GM18499 (cell line): ENCODE measurements around the gene CCSER1.
A peak's percentile ranks its signal among the peaks of the same experiment; 100 is the strongest.

Experiments used
- ATAC-seq: cut with Tn5 transposase; IDR thresholded peaks from one replicate; pipeline ENCODE4 v1.9.1; 2021; ENCODE audit warnings: moderate number of reproducible peaks; ENCODE audit not compliant: insufficient read depth, unreplicated experiment

Gene CCSER1

DNA sequence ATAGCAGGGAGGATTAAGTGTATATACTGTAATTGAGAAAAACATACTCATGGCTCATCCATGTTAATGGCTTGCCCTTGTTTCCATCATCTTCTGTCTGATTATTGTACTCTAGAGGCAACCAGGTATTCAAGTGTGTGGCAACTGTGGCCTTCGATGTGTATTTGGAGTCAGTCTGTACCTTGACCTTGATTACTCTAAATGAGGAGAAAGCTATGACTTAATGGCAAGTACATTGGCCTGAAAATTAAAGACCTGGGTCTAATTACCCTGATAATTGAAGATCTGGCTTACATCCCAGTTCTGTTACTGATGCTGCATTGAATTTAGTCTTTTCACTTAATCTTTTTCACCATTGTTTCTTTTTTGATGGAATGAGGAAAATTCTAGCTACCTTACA lies 409.2 kb downstream of the CCSER1 start:
- ATAC-seq, result no peak

DNA sequence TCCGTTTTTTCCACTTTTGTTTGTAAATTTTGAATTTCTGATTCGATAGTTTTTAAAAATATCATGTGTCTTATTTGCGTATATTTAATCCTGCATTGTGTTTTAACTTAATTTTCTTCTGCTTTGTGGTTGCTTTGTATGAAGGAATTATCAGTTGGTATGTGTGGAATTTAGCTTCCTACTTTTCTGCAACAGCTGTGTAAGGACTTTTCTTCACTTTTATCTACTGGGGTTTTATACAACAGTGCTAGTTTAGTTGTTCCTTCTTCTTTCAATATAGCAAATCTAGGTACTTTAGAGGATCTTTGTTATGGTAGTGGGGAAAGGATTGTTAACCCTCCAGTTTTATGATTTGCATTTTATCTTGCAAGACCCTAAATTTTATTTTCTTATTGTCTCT lies 410.3 kb downstream of the CCSER1 start:
- no peak for ATAC-seq

DNA sequence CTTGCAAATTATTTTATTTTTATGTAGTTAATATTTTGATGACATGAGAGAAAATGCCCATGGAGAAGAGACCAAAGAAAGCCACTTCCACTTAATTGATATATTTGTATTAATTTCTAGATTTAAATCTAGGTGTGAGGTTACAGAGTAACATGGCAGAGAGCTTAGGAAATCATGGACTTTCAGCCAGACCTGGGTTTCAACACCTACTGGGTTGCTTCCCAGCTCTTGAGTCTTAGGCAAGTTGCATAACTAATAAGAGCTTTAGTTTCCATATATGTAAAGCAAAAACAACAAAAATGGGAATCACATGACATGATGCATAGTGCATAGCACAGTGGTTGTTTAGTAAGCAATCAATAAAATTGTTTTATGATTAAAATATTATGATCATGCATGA lies 413.3 kb downstream of the CCSER1 start:
- ATAC-seq, result no peak

DNA sequence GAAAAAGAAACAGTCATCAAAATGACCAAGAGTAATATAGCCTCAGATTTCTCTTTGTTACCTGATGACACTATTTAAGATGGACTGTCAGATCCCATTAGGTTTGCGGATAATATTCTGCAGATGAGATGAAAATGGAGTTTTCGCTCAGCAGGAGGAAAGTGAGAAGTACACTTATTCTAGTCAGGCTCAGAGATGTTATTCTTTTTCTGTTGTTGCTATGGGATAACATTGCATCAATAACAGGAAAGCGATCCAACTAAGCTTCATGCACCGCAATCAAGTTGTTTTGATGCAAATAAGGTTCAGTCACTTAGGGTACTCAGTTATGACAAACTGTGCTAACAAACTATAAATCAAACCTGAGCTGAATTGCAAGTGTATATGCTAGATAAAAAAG lies 415.0 kb downstream of the CCSER1 start:
- no peak for ATAC-seq

DNA sequence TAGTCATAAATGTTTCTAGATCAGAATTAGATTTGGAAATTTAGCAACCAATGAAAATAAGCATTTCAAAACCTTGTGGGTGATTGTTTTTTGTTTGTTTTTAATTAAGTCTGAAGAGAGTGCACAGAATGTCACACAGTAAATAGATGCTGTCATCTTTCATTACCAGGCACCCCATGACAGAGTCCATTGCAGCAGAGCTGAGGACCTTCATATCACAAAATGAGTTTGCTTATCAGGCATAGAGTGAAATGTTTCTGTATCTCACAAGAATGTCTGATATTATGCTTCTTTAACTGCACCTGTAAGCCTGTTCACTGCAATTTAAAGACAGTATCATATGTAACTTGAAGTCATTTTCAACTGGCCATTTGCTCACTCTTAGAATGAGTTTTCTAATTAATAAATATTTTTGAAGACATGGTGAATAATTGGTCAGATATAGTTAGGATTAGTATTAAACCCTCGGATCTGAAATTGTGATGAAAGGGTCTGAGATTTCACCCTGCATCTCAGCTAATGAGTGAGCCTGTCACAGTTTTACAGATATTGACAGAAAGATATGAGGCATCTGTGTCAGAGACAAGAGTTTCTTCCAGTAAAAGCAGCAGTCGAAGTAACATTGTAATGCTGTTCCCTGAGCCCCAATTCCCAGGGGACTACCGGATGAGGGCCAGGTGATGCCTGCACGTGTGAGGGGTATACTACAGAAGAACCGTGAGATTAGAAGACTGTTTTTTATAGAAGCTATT lies 416.4 kb downstream of the CCSER1 start:
- no peak for ATAC-seq

DNA sequence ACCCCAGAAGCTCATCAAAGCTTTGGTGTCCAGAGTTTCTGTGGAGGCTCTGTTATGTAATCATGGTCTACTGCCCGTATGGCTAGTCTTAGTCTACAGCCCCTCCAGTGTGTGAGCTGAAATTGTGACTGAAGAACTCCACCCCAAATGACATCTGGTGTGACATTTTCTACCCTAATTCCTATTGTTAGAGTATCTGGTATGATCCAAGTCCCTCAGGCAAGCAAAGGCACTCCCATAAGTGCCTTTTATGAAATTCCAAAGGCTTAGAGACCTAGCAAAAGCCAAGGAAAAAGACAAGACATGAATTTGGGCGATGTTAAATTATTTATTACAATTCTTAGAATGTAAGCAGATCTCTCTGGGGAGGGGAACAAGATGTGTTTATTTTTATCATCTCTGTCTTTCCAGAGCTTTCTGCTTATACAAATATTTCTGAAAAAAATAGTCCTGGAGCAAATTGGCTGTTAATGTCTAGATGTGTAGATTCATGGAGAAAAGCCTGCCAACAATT lies 417.4 kb downstream of the CCSER1 start:
- ATAC-seq, result no peak

DNA sequence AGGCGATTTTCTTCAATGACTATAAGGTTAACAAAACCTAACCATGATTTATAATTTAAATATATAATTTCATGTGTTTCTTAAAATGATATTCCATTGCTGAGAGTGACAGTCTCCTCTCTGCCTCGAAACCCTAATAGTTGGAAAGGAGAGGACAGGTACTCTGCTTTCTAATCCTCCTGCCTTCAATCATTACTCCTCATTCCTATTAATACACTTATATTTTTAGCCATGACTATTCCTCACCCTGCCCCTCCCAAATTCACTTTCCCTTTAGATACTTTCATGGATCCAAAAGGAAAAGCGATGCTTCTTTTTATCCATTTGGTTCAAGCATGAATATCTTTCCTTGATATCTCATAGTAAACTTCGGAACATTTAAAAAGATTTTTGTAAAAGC lies 418.2 kb downstream of the CCSER1 start:
- ATAC-seq, result no peak

DNA sequence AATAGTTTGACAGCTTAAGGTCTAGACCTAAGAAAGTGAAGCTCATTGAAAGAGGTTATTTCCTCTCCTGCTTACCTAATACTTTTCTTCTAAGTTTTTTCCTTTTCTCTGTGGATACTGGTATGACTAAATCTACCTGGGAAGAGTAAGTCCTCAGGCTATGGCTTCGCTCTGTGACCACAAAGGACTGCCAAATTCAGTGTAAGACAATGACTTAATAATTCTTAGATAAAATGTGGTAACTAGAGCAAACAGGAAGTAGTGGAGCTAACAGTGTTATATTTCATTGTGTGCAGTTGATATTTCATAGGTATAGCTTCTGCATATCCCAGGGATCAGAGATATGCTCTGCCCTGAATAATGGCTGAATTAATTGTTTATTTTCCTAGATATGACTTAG lies 418.9 kb downstream of the CCSER1 start:
- peak; percentile 56 for ATAC-seq

DNA sequence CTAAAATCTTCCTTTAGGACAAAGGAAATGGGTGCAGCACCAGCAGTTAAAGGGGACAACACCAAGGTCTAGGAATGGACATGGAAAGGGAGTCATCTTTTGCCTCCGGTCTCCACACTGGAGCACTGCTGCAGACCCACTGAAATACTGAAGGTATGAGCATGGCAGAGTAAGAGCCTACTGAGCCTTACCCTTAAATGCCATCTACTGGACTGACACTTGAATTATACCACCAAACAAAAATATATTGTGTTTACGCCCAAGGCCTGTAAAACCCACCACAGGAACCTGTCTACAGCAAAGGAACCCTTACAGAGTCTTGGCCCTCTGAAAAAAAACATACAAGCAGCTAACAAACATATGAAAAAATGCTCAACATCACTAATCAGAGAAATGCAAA lies 443.4 kb downstream of the CCSER1 start:
- ATAC-seq, result no peak

DNA sequence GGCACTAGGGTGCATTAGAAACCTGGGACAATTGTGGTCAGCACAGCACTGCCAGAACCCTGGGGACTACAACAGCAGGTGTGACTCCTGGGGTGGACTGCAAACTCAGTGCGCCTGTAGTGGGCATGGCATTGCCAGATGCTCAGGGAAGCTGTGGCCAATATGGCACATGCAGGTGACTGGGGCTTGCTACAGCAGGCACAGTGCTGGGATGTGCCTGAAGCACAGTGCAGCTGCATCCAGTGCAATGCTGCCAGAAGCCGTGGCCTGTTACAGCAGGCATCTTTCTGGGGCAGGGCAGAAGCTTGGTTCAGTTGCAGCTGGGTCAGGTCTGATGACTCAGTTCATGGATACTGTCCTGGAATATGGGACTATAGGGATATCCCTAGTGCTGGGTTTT lies 445.8 kb downstream of the CCSER1 start:
- ATAC-seq, result no peak

DNA sequence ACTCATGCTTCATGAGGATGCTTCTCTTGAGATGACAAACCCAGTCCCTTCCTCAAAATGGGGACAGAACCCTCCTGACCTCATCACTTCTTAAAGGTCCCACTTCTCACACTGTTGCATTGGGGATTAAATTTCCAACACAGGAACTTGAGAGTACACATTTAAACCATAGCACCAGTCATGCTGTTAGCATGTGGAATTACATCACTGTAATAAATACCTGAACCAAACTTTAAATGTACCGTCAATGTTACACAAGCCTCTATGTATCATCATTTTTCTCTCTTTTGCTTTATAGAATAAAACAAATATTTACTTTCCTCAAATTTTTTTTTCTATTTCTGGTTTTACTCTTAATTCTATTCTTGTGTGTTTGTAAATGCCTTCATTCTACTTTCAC lies 448.2 kb downstream of the CCSER1 start:
- ATAC-seq, result no peak

DNA sequence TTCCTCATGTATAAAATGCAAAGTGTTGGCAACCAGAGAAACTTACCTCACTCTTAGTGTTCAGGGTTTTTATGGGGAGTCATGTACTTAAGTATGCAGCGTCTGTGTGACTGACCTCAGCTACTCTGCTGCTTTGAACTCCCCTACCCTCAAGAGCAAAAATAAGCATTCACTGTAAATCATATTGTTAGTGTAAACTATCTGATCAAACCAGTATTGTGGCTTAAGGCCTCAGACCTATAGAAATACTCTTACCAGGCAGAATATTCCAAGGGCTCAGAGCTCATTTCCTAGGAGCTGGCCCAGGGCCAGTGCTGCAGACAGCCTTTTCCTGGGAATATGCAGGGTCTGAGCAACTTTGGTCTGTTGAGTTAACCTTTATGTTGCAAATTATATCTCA lies 453.1 kb downstream of the CCSER1 start:
- no peak for ATAC-seq

DNA sequence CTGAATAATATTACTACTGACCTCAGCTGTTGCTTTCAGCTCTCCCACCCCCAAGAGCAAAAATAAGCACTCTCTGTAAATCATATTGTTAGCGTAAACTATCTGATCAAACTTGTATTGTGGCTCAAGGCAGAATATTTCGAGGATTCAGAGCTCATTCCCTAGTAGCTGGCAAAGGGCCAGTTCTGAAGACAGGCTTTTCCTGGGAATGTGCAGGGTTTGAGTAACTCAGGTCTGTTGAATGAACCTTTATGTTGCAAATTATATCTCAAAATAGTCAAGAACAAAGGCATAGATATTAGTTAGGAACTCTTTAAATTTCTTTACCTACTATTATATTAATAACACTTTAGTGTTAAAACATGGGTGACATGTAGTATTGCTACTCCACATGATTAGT lies 454.9 kb downstream of the CCSER1 start:
- ATAC-seq, result no peak

DNA sequence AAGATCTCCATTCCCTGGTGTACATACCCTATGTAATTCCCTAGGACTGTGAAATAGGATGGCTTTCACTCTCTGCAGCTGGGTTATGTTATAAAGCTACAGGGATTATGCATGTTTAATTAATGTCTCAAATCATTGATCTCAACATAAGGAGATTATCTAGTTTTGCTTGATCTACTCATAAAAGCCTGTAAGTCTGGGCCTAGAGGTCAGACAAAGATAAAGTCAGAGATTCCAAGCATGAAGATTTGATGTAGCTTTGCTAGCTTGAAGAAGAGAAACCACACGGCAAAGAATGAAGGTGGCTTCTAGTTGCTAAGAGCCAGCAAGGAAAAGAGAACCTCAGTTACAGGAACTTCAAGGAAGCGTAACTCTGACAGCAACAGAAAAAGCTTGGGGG lies 456.9 kb downstream of the CCSER1 start:
- ATAC-seq, result no peak

DNA sequence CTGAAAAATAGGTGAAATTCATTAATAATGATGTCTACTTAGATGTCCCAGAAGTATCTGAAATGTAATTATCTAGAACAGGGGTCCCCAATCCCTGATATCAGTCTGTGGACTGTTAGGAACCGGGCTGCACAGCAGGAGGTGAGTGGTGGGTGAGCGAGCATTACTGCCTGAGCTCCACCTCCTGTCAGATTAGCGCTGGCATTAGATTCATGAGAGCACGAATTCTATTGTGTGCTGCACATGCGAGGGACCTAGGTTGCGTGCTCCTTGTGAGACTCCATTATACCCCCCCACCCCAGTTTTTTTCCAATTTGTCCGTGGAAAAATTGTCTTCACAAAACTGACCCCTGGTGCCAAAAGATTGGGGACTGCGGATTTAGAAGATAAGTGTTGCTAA lies 458.8 kb downstream of the CCSER1 start:
- ATAC-seq, result no peak

DNA sequence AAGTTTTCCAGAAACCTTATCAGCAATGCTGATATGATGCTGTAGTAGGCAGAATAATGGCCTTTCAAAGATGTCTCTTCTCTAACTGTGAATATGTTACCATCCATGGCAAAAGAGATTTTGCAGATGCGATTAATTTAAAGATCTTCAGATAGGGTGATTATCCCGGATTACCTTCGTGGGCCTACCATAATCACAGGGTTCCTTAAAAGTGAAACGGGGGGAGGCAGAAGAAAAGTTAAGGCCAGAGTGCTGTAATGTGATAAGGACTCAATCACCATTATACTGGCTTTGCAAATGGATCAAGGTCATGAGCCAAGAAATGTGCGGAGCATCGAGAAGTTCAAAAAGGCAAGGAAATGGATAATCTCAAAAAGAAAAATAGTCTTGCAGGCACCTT lies 459.6 kb downstream of the CCSER1 start:
- ATAC-seq, result no peak

DNA sequence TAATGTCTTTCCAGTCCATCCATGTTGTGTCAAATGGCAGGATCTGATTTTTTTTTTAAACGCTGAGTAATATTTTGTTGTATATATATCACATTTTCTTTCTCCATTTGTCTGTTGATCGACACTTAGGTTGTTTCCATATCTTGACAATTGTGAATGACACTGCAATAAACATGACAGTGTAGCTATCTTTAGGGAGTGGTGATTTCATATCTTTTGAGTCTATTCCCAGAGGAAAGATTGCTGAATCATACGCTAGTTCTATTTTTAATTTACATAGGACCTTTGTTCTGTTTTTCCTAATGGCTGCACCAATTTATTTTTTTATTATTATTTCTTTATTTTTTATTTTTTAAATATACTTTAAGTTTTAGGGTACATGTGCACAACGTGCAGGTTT lies 470.7 kb downstream of the CCSER1 start:
- no peak for ATAC-seq

DNA sequence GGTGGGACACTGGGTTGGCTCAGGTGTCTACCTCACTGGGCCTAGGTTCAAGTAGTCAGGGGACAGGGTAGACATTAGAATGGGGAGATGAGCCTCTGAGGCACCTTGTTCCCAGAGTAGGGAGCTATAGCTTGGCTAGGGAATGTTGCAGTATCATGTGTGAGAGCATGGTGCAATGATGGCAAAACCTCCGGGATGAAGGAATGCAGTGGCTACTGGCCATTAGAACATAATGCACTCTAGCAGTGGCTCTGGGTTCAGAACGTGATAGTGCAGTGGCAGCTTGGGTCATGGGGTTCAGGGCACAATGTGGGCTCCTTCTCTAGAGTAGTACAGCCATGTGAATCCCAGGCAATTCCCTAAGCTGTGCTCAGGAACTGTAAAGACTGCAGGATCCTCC lies 471.5 kb downstream of the CCSER1 start:
- no peak for ATAC-seq

DNA sequence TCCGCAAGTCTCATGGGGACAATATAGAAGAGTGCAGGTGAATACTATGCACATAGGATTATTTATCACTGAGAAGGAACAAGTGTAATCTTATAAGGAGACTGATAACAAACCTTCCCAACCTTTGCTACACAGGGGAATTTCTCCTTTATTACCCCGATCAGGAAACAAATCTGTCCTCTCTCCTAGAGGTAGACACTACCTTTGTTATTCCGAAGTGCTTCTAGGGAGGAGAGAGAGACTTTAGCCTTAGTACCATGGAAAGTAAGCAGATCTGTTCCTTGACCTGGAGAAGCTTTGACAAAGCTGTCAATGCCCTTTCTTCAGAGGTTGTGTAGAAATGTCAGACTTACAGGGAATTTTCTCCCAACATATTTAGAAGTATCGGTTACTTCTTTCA lies 475.5 kb downstream of the CCSER1 start:
- ATAC-seq, result no peak

DNA sequence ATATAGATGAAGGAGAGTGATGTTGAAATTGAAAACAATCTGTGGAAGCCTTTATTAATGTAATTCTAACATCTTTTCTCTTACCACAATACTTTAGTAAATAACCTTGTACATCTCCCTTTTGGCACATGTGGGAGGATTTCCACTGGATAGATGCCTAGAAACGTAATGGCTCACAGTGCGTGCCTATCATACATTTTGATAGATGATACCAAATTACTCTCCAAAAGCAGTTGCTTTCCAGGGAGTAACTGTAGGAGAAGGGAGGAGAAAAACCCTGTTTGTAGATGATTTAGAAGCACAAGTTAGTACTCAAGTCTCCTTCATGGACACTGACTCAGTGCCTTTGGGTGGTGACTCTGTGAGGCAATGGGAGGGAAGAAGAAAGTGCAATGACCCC lies 476.3 kb downstream of the CCSER1 start:
- no peak for ATAC-seq

DNA sequence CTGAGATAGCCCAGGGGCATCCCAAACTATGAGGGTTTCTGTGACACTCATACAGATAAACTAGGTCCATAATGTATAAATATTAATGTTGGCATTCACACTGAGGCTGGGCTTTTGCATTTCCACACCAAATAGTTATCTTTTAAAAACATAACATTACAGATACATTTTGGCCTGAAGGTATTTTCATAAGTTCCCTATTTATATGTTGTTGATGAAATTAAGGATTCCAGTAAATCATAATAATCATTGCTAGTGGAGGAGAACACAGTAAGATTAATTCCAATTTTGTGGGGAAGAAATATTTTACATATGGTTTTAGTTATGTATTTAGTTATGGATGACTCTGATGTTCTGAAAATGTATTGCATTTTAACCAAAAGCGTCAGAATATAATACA lies 479.6 kb downstream of the CCSER1 start:
- no peak for ATAC-seq

DNA sequence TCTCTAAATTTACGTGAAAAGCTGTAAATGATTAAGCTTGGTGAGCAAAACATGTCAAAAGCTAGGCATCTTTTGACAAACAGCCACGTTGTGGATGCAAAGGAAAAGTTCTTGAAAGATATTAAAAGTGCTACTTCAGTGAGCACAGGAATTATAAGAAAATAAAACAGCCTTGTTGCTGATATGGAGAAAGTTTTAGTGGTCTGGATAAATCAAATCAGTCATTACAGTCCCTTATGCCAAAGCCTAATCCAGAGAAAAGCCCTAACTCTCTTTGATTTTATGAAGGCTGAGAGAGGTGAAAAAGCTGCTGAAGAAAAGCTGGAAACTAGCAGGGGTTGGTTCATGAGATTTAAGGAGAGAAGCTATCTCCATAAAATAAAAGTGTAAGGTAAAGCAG lies 487.2 kb downstream of the CCSER1 start:
- no peak for ATAC-seq

DNA sequence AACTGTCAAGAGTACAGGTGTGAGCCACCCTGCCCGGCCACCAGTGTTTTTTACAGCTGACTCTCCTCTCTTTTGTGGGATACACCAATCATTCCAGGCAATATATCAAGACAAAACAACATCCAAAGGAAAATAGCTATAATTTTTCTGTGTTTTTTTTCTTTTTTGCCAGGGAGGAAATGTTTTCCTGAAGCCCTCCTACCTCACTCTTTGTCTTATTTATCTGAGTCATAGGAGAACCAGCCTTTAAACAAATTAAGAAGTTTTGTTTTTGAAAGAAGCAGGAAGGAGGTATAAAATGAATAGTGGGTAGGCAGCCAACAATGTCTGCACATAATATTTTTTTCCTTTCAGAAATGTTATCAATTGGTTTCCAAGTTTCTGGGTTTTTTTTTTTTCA lies 493.9 kb downstream of the CCSER1 start:
- ATAC-seq, result no peak
